Small intestine (tissue), 7 donors: ENCODE measurements around the gene MTSS2. TPM values are rescaled to one million over a fixed set of nuclear protein-coding genes. Genes with fewer than 3 reads are reported as not detected.
"Not testable (repeated sequence)": the region's sequence is repeated elsewhere in the genome, so short reads cannot be mapped to it uniquely, and the experiment has no call there.

Experiments
- DNase-seq, 2 donors: peaks; one replicate each; pipeline versions ENCODE4 v3.0.0 to v3.0.0-alpha.2; 2013
- FAIRE-seq: peaks from 2 replicates; lab custom pipeline; 2012; peaks lifted over from hg19 to GRCh38; lab: Jason Lieb, UNC
- H3K27ac ChIP-seq, 3 donors: one replicate each; pipeline ENCODE4 v1.5.1; 2013; ENCODE audit warnings: low read length in 2 of 3, mild to moderate bottlenecking in 2 of 3, control low read depth in 1 of 3, inconsistent platforms in 1 of 3, low read depth in 1 of 3, moderate library complexity in 1 of 3
- H3K27me3 ChIP-seq, 3 donors: one replicate each; pipeline ENCODE4 v1.6.1; 2013; ENCODE audit warnings: low read length in 3 of 3, inconsistent platforms in 1 of 3; ENCODE audit not compliant: control insufficient read depth in 3 of 3, insufficient read depth in 3 of 3
- H3K36me3 ChIP-seq, 3 donors: one replicate each; pipeline ENCODE4 v1.6.1; 2013; ENCODE audit warnings: low read length in 3 of 3, inconsistent platforms in 1 of 3, low read depth in 1 of 3, mild to moderate bottlenecking in 1 of 3, moderate library complexity in 1 of 3; ENCODE audit not compliant: control insufficient read depth in 3 of 3, insufficient read depth in 2 of 3
- H3K4me1 ChIP-seq, 3 donors: one replicate each; pipeline ENCODE4 v1.6.1; 2013; ENCODE audit warnings: low read length in 2 of 3, inconsistent platforms in 1 of 3, low read depth in 1 of 3, mild to moderate bottlenecking in 1 of 3, moderate library complexity in 1 of 3; ENCODE audit not compliant: control insufficient read depth in 3 of 3, insufficient read depth in 2 of 3
- H3K4me3 ChIP-seq, 3 donors: one replicate each; pipeline ENCODE4 v1.5.1; 2013; ENCODE audit warnings: low read length in 3 of 3, control low read depth in 1 of 3, inconsistent platforms in 1 of 3, low read depth in 1 of 3, mild to moderate bottlenecking in 1 of 3, moderate library complexity in 1 of 3
- H3K9me3 ChIP-seq, 2 donors: one replicate each; pipeline ENCODE4 v1.6.1; 2013; ENCODE audit warnings: low read depth in 1 of 2, low read length in 1 of 2; ENCODE audit not compliant: control insufficient read depth in 2 of 2, insufficient read depth in 1 of 2
- WGBS, 3 donors: extraction: QIAGEN DNeasy Blood & Tissue Kit; methylation state at CpG; one replicate each; pipeline ENCODE4 v1.1.7; 2013; 5-methylcytosine and 5-hydroxymethylcytosine counted together
- polyA plus RNA-seq, 4 donors: library from polyadenylated mRNA; stranded (reverse) in 3 of 4; unstranded in 1 of 4; fragments of 200-250 nt in 3 of 4; fragments of 120-200 nt in 1 of 4; gene quantifications; one replicate each; pipeline versions ENCODE4 v1.2.1 to v1.2.3, GENCODE V29; 2013
- donor health status: healthy with polysubstance abuse.
- donor health status: control.
- donor health status: control.
- donor health status: Bipolar disorder and iron deficiency.
- donor health status: healthy.

MTSS2 gene
- polyA plus RNA-seq, 4 donors = 2.9 to 15.2 (median 11.0) TPM

- 63 to 76% (median 69%) methylated on average over 4 of the region's 4 CpGs for WGBS, 3 donors
- no peaks in the 10 kb centered on the region for H3K9me3 ChIP-seq
- DNase-seq = no peak
- H3K4me3 ChIP-seq = no peak overlapping the region
- H3K27ac ChIP-seq = no peak overlapping the region
- no peak for FAIRE-seq
- peaks cover 0 to 6% (median 0%) of the 10 kb centered on the region in 3 donors for H3K4me1 ChIP-seq
- H3K27me3 ChIP-seq = no peaks in the 10 kb centered on the region
- H3K36me3 ChIP-seq = peaks cover 0 to 39% (median 0%) of the 10 kb centered on the region in 3 donors
Observed at GRCh38 chr16:70650216-70650615, 35.6 kb downstream of the MTSS2 start.

GRCh38 chr16:70649300-70649699 lies 36.6 kb downstream of the MTSS2 start:
- Histone ChIP-seq H3K4me3 (no peak overlapping the region), H3K27me3 (no peaks in the 10 kb centered on the region), H3K36me3 (peaks cover 0 to 35% (median 0%) of the 10 kb centered on the region in 3 donors), H3K9me3 (no peaks in the 10 kb centered on the region), H3K4me1 (peaks cover 0 to 6% (median 0%) of the 10 kb centered on the region in 3 donors), H3K27ac (no peak overlapping the region)
- DNase-seq = no peak
- WGBS, 3 donors = 84 to 92% (median 88%) methylated on average over 7 of the region's 7 CpGs
- FAIRE-seq = no peak

DNA sequence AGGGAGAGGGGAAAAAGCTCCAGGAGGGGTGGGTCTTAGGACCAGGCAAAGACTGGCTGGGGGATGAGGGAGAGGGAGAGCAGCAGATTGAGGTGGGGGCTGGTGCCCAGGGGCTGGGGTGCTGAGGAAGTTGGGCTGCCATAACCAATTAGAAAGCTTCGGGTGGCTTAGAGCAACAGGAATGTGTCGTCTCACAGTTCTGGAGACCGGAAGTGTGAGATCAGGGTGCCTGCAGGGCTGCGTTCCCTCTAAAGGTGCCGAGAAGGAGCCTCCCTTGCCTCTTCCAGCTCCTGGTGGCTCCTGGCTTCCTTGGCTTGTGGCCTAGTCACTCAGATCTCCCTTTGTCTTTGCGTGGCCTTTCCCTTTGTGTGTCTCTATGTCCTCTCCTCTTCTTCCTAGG lies 37.2 kb downstream of the MTSS2 start:
- Histone ChIP-seq H3K9me3 (no peaks in the 10 kb centered on the region), H3K27me3 (no peaks in the 10 kb centered on the region), H3K4me3 (no peak overlapping the region), H3K27ac (no peak overlapping the region), H3K36me3 (peaks cover 0 to 33% (median 0%) of the 10 kb centered on the region in 3 donors), H3K4me1 (no peaks in the 10 kb centered on the region)
- WGBS, 3 donors = 79 to 87% (median 85%) methylated on average over 6 of the region's 6 CpGs
- FAIRE-seq (no peak), DNase-seq (no peak)

GRCh38 chr16:70647441-70648359 lies 38.2 kb downstream of the MTSS2 start:
- no peaks in the 10 kb centered on the region for H3K4me1 ChIP-seq
- no peaks in the 10 kb centered on the region for H3K27me3 ChIP-seq
- no peaks in the 10 kb centered on the region for H3K9me3 ChIP-seq
- 83 to 90% (median 83%) methylated on average over 15 of the region's 15 CpGs for WGBS, 3 donors
- H3K4me3 ChIP-seq = no peak overlapping the region
- H3K27ac ChIP-seq = no peak overlapping the region
- peaks cover 0 to 33% (median 0%) of the 10 kb centered on the region in 3 donors for H3K36me3 ChIP-seq
- DNase-seq = no peak
- no peak for FAIRE-seq

GRCh38 chr16:70646260-70647241 lies 39.3 kb downstream of the MTSS2 start, which contains the start of gene IL34:
Gene IL34 (plus strand): TSS chr16:70646559. CDS start chr16:70646948, 389 bp downstream.
- 80 to 85% (median 83%) methylated on average over 39 of the region's 39 CpGs for WGBS, 3 donors
- H3K27ac ChIP-seq = no peak within 1 kb of the TSS

DNA sequence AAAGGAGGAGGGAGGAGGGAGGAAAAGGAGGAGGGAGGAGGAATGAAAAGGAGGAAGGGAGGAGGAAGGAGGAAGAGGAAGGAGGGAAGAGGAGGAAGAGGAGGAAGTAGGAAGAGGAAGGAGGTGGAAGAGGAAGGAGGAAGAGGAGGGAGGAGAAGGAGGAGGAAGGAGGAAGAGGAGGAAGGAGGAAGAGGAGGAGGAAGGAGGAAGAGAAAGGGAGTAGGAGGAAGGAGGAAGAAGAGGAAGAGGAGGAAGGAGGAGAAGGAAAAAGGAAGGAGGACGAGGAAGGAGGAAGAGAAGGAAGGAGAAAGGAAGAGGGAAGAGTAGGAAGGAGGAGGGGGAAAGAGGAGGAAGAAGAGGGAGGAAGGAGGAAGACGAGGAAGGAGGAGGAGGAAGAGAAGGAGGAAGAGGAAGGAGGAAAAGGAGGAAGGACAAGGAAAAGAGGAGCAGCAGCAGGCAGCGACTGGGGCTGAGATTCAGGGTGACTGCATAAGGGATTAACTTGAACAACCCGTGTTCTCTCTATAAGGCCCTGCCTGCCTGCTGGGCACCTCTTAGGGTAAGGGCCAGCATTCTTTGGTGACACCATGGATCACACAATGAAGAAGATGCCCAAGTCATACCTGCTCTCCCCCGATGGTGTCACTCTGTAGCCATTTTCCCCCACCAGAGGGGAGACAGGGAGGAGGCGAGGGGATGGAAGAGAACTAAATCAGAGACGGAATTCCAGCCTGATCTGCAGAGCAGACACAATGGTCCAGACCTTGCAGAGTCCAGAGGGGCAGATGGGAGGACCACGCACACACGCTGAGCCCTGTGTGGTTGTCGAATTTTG lies 40.9 kb downstream of the MTSS2 start:
- Histone ChIP-seq H3K9me3 (no peaks in the 10 kb centered on the region), H3K4me3 (no peak overlapping the region), H3K27me3 (no peaks in the 10 kb centered on the region), H3K36me3 (peaks cover 0 to 26% (median 0%) of the 10 kb centered on the region in 3 donors), H3K27ac (no peak overlapping the region), H3K4me1 (no peaks in the 10 kb centered on the region)
- DNase-seq (no peak), FAIRE-seq (no peak)
- 71 to 79% (median 75%) methylated on average over 10 of the region's 10 CpGs for WGBS, 3 donors

More at GRCh38 chr16:70646260-70647241, 39.3 kb downstream of the MTSS2 start, which contains the start of gene IL34:
- no peak for DNase-seq
- Histone ChIP-seq H3K9me3 (no peaks in the 10 kb centered on the region), H3K4me1 (no peaks in the 10 kb centered on the region), H3K4me3 (no peak within 1 kb of the TSS), H3K36me3 (peaks cover 0 to 30% (median 0%) of the 10 kb centered on the region in 3 donors), H3K27me3 (no peaks in the 10 kb centered on the region)
- FAIRE-seq = no peak

GRCh38 chr16:70643264-70643663 lies 42.6 kb downstream of the MTSS2 start:
- H3K4me1 ChIP-seq, DNase-seq, H3K4me3 ChIP-seq, H3K9me3 ChIP-seq, FAIRE-seq, H3K27me3 ChIP-seq, H3K27ac ChIP-seq: not testable (repeated sequence)
- H3K36me3 ChIP-seq = peaks cover 0 to 19% (median 0%) of the 10 kb centered on the region in 3 donors
- WGBS, 3 donors = 78 to 85% (median 81%) methylated on average over 7 of the region's 7 CpGs
